IMR-90 (cell line): Measurements from ENCODE around the gene CLCN5. TPM values are rescaled to one million over a fixed set of nuclear protein-coding genes. Genes with fewer than 3 reads are reported as not detected.

ENCODE experiments used
- ATAC-seq: fragments of 200-7000 bp; cut with Tn5 transposase; 2 replicates; pipeline ENCODE4 v1.9.1; 2020; ENCODE audit warnings: low read depth, mild to moderate bottlenecking, moderate library complexity
- BruUV-seq: library from RNA; stranded (reverse); fragments of 400-500 nt; replicated peaks from 2 replicates; lab custom pipeline; 2021; lab: Mats Ljungman, UMichigan
- CTCF ChIA-PET: fragments of 300-600 bp; formaldehyde crosslinking; extraction: SDS; loops from one replicate; lab custom pipeline; 2021; ENCODE audit warnings: antibody characterized with exemption; lab: Yijun Ruan, JAX
- POLR2A ChIA-PET: fragments of 300-600 bp; sonication (Branson Sonifier 250); formaldehyde crosslinking; loops from one replicate; lab custom pipeline; 2022; ENCODE audit warnings: antibody characterized with exemption; ENCODE audit not compliant: unreplicated experiment; lab: Charles Lee
- DNase-seq: peaks from one replicate; pipeline ENCODE4 v3.0.0; 2013
- H2AFZ ChIP-seq: replicated peaks from 2 replicates; pipeline ENCODE3; 2013; ENCODE audit warnings: low read length, mild to moderate bottlenecking; ENCODE audit not compliant: poor library complexity
- H2AK5ac ChIP-seq: 2 replicates; pipeline ENCODE4 v1.6.1; 2013; ENCODE audit warnings: low read depth, low read length, inconsistent platforms
- H2AK9ac ChIP-seq: replicated peaks from 2 replicates; pipeline ENCODE3; 2013; ENCODE audit warnings: mild to moderate bottlenecking, low read depth, low read length, moderate library complexity; ENCODE audit not compliant: poor library complexity
- H2BK120ac ChIP-seq: 2 replicates; pipeline ENCODE4 v1.6.1; 2013; ENCODE audit warnings: low read depth, low read length, inconsistent platforms
- H2BK15ac ChIP-seq: 3 replicates; pipeline ENCODE4 v1.6.1; 2013; ENCODE audit warnings: low read depth, low read length, inconsistent platforms
- H2BK20ac ChIP-seq: 2 replicates; pipeline ENCODE4 v1.6.1; 2013; ENCODE audit warnings: low read depth, mild to moderate bottlenecking, inconsistent platforms, low read length, moderate library complexity
- H2BK5ac ChIP-seq: 2 replicates; pipeline ENCODE4 v1.6.1; 2013; ENCODE audit warnings: mild to moderate bottlenecking, low read depth, low read length, inconsistent platforms; ENCODE audit not compliant: poor library complexity, severe bottlenecking
- H3K14ac ChIP-seq: replicated peaks from 2 replicates; pipeline ENCODE4 v1.6.1; 2013; ENCODE audit warnings: low read depth, low read length, inconsistent platforms
- H3K18ac ChIP-seq: 2 replicates; pipeline ENCODE4 v1.6.1; 2013; ENCODE audit warnings: low read depth, low read length, control low read depth
- H3K23ac ChIP-seq: 2 replicates; pipeline ENCODE4 v1.6.1; 2013; ENCODE audit warnings: low read depth, low read length, inconsistent platforms
- H3K27ac ChIP-seq: 2 replicates; pipeline ENCODE4 v1.5.1; 2013; ENCODE audit warnings: mild to moderate bottlenecking, control low read depth, low read length; ENCODE audit not compliant: insufficient read depth
- H3K27me3 ChIP-seq: 2 replicates; pipeline ENCODE4 v1.6.1; 2013; ENCODE audit warnings: low read length; ENCODE audit not compliant: control insufficient read depth, insufficient read depth
- H3K36me3 ChIP-seq: 2 replicates; pipeline ENCODE4 v1.6.1; 2013; ENCODE audit warnings: low read length, mixed read lengths; ENCODE audit not compliant: control insufficient read depth, insufficient read depth
- H3K4ac ChIP-seq: 2 replicates; pipeline ENCODE4 v1.6.1; 2013; ENCODE audit warnings: low read depth, low read length, inconsistent platforms
- H3K4me1 ChIP-seq: 2 replicates; pipeline ENCODE4 v1.6.1; 2013; ENCODE audit warnings: low read length, mixed read lengths; ENCODE audit not compliant: control insufficient read depth, insufficient read depth
- H3K4me2 ChIP-seq: 2 replicates; pipeline ENCODE4 v1.6.1; 2013; ENCODE audit warnings: low read depth, mild to moderate bottlenecking, control low read depth, low read length, moderate library complexity
- H3K4me3 ChIP-seq: 2 replicates; pipeline ENCODE4 v1.5.1; 2013; ENCODE audit warnings: low read depth, mild to moderate bottlenecking, control low read depth, low read length, moderate library complexity; ENCODE audit not compliant: insufficient read depth
- H3K56ac ChIP-seq: 2 replicates; pipeline ENCODE4 v1.6.1; 2013; ENCODE audit warnings: low read length, inconsistent platforms; ENCODE audit not compliant: insufficient read depth; ENCODE audit errors: extremely low read depth
- H3K79me1 ChIP-seq, 2 experiments: 2 replicates each; pipeline ENCODE4 v1.6.1; 2013; ENCODE audit warnings: low read length in 2 of 2, inconsistent platforms in 1 of 2, low read depth in 1 of 2
- H3K9ac ChIP-seq: 2 replicates; pipeline ENCODE4 v1.6.1; 2013; ENCODE audit warnings: low read depth, low read length, control low read depth
- H3K9me1 ChIP-seq: 2 replicates; pipeline ENCODE4 v1.6.1; 2013; ENCODE audit warnings: low read length, inconsistent platforms; ENCODE audit not compliant: insufficient read depth
- H3K9me3 ChIP-seq: 2 replicates; pipeline ENCODE4 v1.6.1; 2013; ENCODE audit warnings: low read length; ENCODE audit not compliant: control insufficient read depth, insufficient read depth
- H4K20me1 ChIP-seq: 2 replicates; pipeline ENCODE4 v1.6.1; 2013; ENCODE audit warnings: low read length, inconsistent platforms; ENCODE audit not compliant: insufficient read depth
- H4K5ac ChIP-seq: 2 replicates; pipeline ENCODE4 v1.6.1; 2013; ENCODE audit warnings: mild to moderate bottlenecking, low read depth, low read length, control low read depth
- H4K8ac ChIP-seq, 2 experiments: 2 replicates each; pipeline ENCODE4 v1.6.1; 2013; ENCODE audit warnings: low read depth in 2 of 2, low read length in 2 of 2, control low read depth in 1 of 2, inconsistent platforms in 1 of 2
- H4K91ac ChIP-seq: 2 replicates; pipeline ENCODE4 v1.6.1; 2013; ENCODE audit warnings: low read depth, low read length, inconsistent platforms; ENCODE audit not compliant: insufficient read depth
- BHLHE40 ChIP-seq: fragments of 150-350 bp; IDR thresholded peaks from 2 replicates; pipeline ENCODE4 v1.6.1; 2016; ENCODE audit warnings: mild to moderate bottlenecking, low read depth, low read length
- CHD1 ChIP-seq: IDR thresholded peaks from 2 replicates; pipeline ENCODE4 v1.6.1; 2012; ENCODE audit warnings: low read depth, low read length, improper control_type of control experiment
- FOS ChIP-seq: fragments of 150-350 bp; IDR thresholded peaks from 2 replicates; pipeline ENCODE4 v1.6.1; 2016; ENCODE audit warnings: low read depth, low read length
- MXI1 ChIP-seq: IDR thresholded peaks from 2 replicates; pipeline ENCODE4 v1.6.1; 2012; ENCODE audit warnings: low read depth, mild to moderate bottlenecking, low read length, moderate library complexity, borderline replicate concordance
- RAD21 ChIP-seq: IDR thresholded peaks from 2 replicates; pipeline ENCODE4 v1.6.1; 2012; ENCODE audit warnings: low read length, improper control_type of control experiment
- RFX5 ChIP-seq: IDR thresholded peaks from 2 replicates; pipeline ENCODE4 v1.8.0; 2012; ENCODE audit warnings: low read depth, mild to moderate bottlenecking, low read length, moderate library complexity
- WGBS, 2 experiments: methylation state at CpG; one replicate each; pipeline versions ENCODE4 v1.1.5 to v1.1.7; 2013; ENCODE audit warnings: missing lambda C conversion rate in 2 of 2; ENCODE audit not compliant: insufficient read length in 1 of 2; ENCODE audit errors: extremely low coverage in 2 of 2; 5-methylcytosine and 5-hydroxymethylcytosine counted together
- dilution Hi-C: fragments of 300-500 bp; cut with HindIII; formaldehyde crosslinking; loops from one replicate; pipeline ENCODE4 v1.14.3; 2018; ENCODE audit warnings: low sequenced_read_pairs; ENCODE audit not compliant: unreplicated experiment
- in situ Hi-C: fragments of 300-500 bp; cut with MboI; formaldehyde crosslinking; loops from 3 replicates; pipeline ENCODE4 v1.14.3; 2019; ENCODE audit warnings: low sequenced_read_pairs, inconsistent platforms, mixed read lengths
- intact Hi-C: fragments of 100-400 bp; cut with micrococcal nuclease; formaldehyde crosslinking; loops from 2 replicates; pipeline ENCODE4 v1.10.0; 2022
- polyA plus RNA-seq, 3 experiments: library from polyadenylated mRNA; depleted of rRNA; stranded (reverse); fragments of >200 nt; gene quantifications; 2 replicates each; pipeline ENCODE4 v1.2.3, GENCODE V29; 2012; ENCODE audit warnings: low replicate concordance in 1 of 3
- total RNA-seq: library from RNA; depleted of rRNA; stranded (reverse); fragments of >200 nt; gene quantifications from 2 replicates; pipeline ENCODE4 v1.2.3, GENCODE V29; 2012
- TF ChIP-seq, protein P1 (sequence below): fragments of 150-350 bp; IDR thresholded peaks from 2 replicates; pipeline ENCODE4 v1.6.1; 2017; ENCODE audit warnings: mild to moderate bottlenecking, antibody characterized with exemption, low read length, low read depth
- TF ChIP-seq, protein P2 (sequence below): fragments of 150-350 bp; IDR thresholded peaks from 2 replicates; pipeline ENCODE4 v1.6.1; 2016; ENCODE audit warnings: low read depth, mild to moderate bottlenecking, low read length, moderate library complexity, borderline replicate concordance

The CLCN5 gene
- total and polyA plus RNA-seq, 2 of the 4 experiments (the other 2 are of a cell fraction) = 1.4 to 5.9 TPM

DNA sequence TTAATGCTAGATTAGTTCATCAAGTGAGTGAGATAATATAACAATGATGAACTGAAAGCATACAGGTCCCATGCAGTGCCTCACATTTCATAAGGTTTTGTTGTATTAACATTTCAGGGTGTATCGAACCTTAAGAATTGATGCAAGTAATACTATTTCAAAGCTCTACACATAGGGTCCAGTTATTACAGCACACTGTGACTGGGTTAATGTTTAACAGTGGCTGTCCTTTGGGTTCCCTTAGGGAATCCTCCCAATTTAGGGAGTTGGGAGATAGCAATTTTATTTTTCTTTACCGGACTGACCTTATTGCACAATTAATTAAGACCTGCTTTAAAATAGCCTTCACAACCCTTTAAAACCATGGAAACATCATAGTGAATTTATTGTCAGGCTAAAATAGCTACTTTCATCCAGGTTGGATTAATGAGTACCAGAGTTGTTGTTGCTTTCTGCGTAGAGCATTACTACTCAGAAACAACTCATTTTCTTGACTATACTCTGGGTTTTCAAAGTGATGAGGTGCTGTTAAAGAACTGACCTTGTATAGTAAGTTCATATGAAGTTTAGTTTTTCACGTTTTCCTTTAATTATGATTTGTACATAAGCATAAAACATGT lies 144.0 kb downstream of the CLCN5 start:
- H2BK20ac ChIP-seq = no peak overlapping the region
- no peak overlapping the region for H3K9ac ChIP-seq
- no peak overlapping the region for H3K4me3 ChIP-seq
- H3K27me3 ChIP-seq = no peaks in the 10 kb centered on the region
- H4K91ac ChIP-seq = no peak overlapping the region
- no peak overlapping the region for H3K27ac ChIP-seq
- no peak overlapping the region for H2BK5ac ChIP-seq
- H2AK5ac ChIP-seq = no peak overlapping the region
- no peak overlapping the region for H2AFZ ChIP-seq
- TF ChIP-seq MXI1 (no peak), CHD1 (no peak), BHLHE40 (no peak), RAD21 (no peak), RFX5 (no peak), FOS (no peak)
- TF ChIP-seq, protein P1, sequence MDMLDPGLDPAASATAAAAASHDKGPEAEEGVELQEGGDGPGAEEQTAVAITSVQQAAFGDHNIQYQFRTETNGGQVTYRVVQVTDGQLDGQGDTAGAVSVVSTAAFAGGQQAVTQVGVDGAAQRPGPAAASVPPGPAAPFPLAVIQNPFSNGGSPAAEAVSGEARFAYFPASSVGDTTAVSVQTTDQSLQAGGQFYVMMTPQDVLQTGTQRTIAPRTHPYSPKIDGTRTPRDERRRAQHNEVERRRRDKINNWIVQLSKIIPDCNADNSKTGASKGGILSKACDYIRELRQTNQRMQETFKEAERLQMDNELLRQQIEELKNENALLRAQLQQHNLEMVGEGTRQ = no peak
- TF ChIP-seq, protein P2, sequence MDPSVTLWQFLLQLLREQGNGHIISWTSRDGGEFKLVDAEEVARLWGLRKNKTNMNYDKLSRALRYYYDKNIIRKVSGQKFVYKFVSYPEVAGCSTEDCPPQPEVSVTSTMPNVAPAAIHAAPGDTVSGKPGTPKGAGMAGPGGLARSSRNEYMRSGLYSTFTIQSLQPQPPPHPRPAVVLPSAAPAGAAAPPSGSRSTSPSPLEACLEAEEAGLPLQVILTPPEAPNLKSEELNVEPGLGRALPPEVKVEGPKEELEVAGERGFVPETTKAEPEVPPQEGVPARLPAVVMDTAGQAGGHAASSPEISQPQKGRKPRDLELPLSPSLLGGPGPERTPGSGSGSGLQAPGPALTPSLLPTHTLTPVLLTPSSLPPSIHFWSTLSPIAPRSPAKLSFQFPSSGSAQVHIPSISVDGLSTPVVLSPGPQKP = no peak
- H3K4ac ChIP-seq = no peak overlapping the region
- no peak overlapping the region for H2BK120ac ChIP-seq
- BruUV-seq = no TSS peak
- in situ Hi-C loops = no loop called here
- DNase-seq (no peak), ATAC-seq (no peak)
- no peak overlapping the region for H2BK15ac ChIP-seq
- CTCF ChIA-PET = interaction anchor here (0.6 kb wide), 1 partner anchor 146 kb away, joined by 7 read pairs; no protein-coding TSS in a partner anchor
- no peaks in the 10 kb centered on the region for H3K79me1 ChIP-seq
- H3K23ac ChIP-seq = no peak overlapping the region
- H4K8ac ChIP-seq = no peak overlapping the region
- H3K14ac ChIP-seq = no peak overlapping the region
- POLR2A ChIA-PET = no interaction called here
- H4K5ac ChIP-seq = no peak overlapping the region
- H3K18ac ChIP-seq = no peak overlapping the region
- H3K4me2 ChIP-seq = no peak overlapping the region
- H4K20me1 ChIP-seq = no peaks in the 10 kb centered on the region
- H3K36me3 ChIP-seq = no peaks in the 10 kb centered on the region
- intact Hi-C loops = no loop called here
- dilution Hi-C loops = no loop called here
- H3K4me1 ChIP-seq = no peaks in the 10 kb centered on the region
- no peak overlapping the region for H2AK9ac ChIP-seq
- no peaks in the 10 kb centered on the region for H3K9me1 ChIP-seq
- H3K9me3 ChIP-seq = no peaks in the 10 kb centered on the region
- no peak overlapping the region for H3K56ac ChIP-seq
- no CpG with 5 or more reads among the region's 4 CpGs for WGBS, 2 experiments
